IMR-90 (cell line): ENCODE measurements around the gene CASP8AP2. TPM values are rescaled to one million over a fixed set of nuclear protein-coding genes. Genes with fewer than 3 reads are reported as not detected.

Experiments
- ATAC-seq: fragments of 200-7000 bp; cut with Tn5 transposase; 2 replicates; pipeline ENCODE4 v1.9.1; 2020; ENCODE audit warnings: low read depth, mild to moderate bottlenecking, moderate library complexity
- BruUV-seq: library from RNA; stranded (reverse); fragments of 400-500 nt; replicated peaks from 2 replicates; lab custom pipeline; 2021; lab: Mats Ljungman, UMichigan
- CTCF ChIA-PET: fragments of 300-600 bp; formaldehyde crosslinking; extraction: SDS; loops from one replicate; lab custom pipeline; 2021; ENCODE audit warnings: antibody characterized with exemption; lab: Yijun Ruan, JAX
- POLR2A ChIA-PET: fragments of 300-600 bp; sonication (Branson Sonifier 250); formaldehyde crosslinking; loops from one replicate; lab custom pipeline; 2022; ENCODE audit warnings: antibody characterized with exemption; ENCODE audit not compliant: unreplicated experiment; lab: Charles Lee
- DNase-seq: peaks from one replicate; pipeline ENCODE4 v3.0.0; 2013
- H2AFZ ChIP-seq: replicated peaks from 2 replicates; pipeline ENCODE3; 2013; ENCODE audit warnings: low read length, mild to moderate bottlenecking; ENCODE audit not compliant: poor library complexity
- H2AK5ac ChIP-seq: 2 replicates; pipeline ENCODE4 v1.6.1; 2013; ENCODE audit warnings: low read depth, low read length, inconsistent platforms
- H2AK9ac ChIP-seq: replicated peaks from 2 replicates; pipeline ENCODE3; 2013; ENCODE audit warnings: mild to moderate bottlenecking, low read depth, low read length, moderate library complexity; ENCODE audit not compliant: poor library complexity
- H2BK120ac ChIP-seq: 2 replicates; pipeline ENCODE4 v1.6.1; 2013; ENCODE audit warnings: low read depth, low read length, inconsistent platforms
- H2BK15ac ChIP-seq: 3 replicates; pipeline ENCODE4 v1.6.1; 2013; ENCODE audit warnings: low read depth, low read length, inconsistent platforms
- H2BK20ac ChIP-seq: 2 replicates; pipeline ENCODE4 v1.6.1; 2013; ENCODE audit warnings: low read depth, mild to moderate bottlenecking, inconsistent platforms, low read length, moderate library complexity
- H2BK5ac ChIP-seq: 2 replicates; pipeline ENCODE4 v1.6.1; 2013; ENCODE audit warnings: mild to moderate bottlenecking, low read depth, low read length, inconsistent platforms; ENCODE audit not compliant: poor library complexity, severe bottlenecking
- H3K14ac ChIP-seq: replicated peaks from 2 replicates; pipeline ENCODE4 v1.6.1; 2013; ENCODE audit warnings: low read depth, low read length, inconsistent platforms
- H3K18ac ChIP-seq: 2 replicates; pipeline ENCODE4 v1.6.1; 2013; ENCODE audit warnings: low read depth, low read length, control low read depth
- H3K23ac ChIP-seq: 2 replicates; pipeline ENCODE4 v1.6.1; 2013; ENCODE audit warnings: low read depth, low read length, inconsistent platforms
- H3K27ac ChIP-seq: 2 replicates; pipeline ENCODE4 v1.5.1; 2013; ENCODE audit warnings: mild to moderate bottlenecking, control low read depth, low read length; ENCODE audit not compliant: insufficient read depth
- H3K27me3 ChIP-seq: 2 replicates; pipeline ENCODE4 v1.6.1; 2013; ENCODE audit warnings: low read length; ENCODE audit not compliant: control insufficient read depth, insufficient read depth
- H3K36me3 ChIP-seq: 2 replicates; pipeline ENCODE4 v1.6.1; 2013; ENCODE audit warnings: low read length, mixed read lengths; ENCODE audit not compliant: control insufficient read depth, insufficient read depth
- H3K4ac ChIP-seq: 2 replicates; pipeline ENCODE4 v1.6.1; 2013; ENCODE audit warnings: low read depth, low read length, inconsistent platforms
- H3K4me1 ChIP-seq: 2 replicates; pipeline ENCODE4 v1.6.1; 2013; ENCODE audit warnings: low read length, mixed read lengths; ENCODE audit not compliant: control insufficient read depth, insufficient read depth
- H3K4me2 ChIP-seq: 2 replicates; pipeline ENCODE4 v1.6.1; 2013; ENCODE audit warnings: low read depth, mild to moderate bottlenecking, control low read depth, low read length, moderate library complexity
- H3K4me3 ChIP-seq: 2 replicates; pipeline ENCODE4 v1.5.1; 2013; ENCODE audit warnings: low read depth, mild to moderate bottlenecking, control low read depth, low read length, moderate library complexity; ENCODE audit not compliant: insufficient read depth
- H3K56ac ChIP-seq: 2 replicates; pipeline ENCODE4 v1.6.1; 2013; ENCODE audit warnings: low read length, inconsistent platforms; ENCODE audit not compliant: insufficient read depth; ENCODE audit errors: extremely low read depth
- H3K79me1 ChIP-seq, 2 experiments: 2 replicates each; pipeline ENCODE4 v1.6.1; 2013; ENCODE audit warnings: low read length in 2 of 2, inconsistent platforms in 1 of 2, low read depth in 1 of 2
- H3K9ac ChIP-seq: 2 replicates; pipeline ENCODE4 v1.6.1; 2013; ENCODE audit warnings: low read depth, low read length, control low read depth
- H3K9me1 ChIP-seq: 2 replicates; pipeline ENCODE4 v1.6.1; 2013; ENCODE audit warnings: low read length, inconsistent platforms; ENCODE audit not compliant: insufficient read depth
- H3K9me3 ChIP-seq: 2 replicates; pipeline ENCODE4 v1.6.1; 2013; ENCODE audit warnings: low read length; ENCODE audit not compliant: control insufficient read depth, insufficient read depth
- H4K20me1 ChIP-seq: 2 replicates; pipeline ENCODE4 v1.6.1; 2013; ENCODE audit warnings: low read length, inconsistent platforms; ENCODE audit not compliant: insufficient read depth
- H4K5ac ChIP-seq: 2 replicates; pipeline ENCODE4 v1.6.1; 2013; ENCODE audit warnings: mild to moderate bottlenecking, low read depth, low read length, control low read depth
- H4K8ac ChIP-seq, 2 experiments: 2 replicates each; pipeline ENCODE4 v1.6.1; 2013; ENCODE audit warnings: low read depth in 2 of 2, low read length in 2 of 2, control low read depth in 1 of 2, inconsistent platforms in 1 of 2
- H4K91ac ChIP-seq: 2 replicates; pipeline ENCODE4 v1.6.1; 2013; ENCODE audit warnings: low read depth, low read length, inconsistent platforms; ENCODE audit not compliant: insufficient read depth
- BHLHE40 ChIP-seq: fragments of 150-350 bp; IDR thresholded peaks from 2 replicates; pipeline ENCODE4 v1.6.1; 2016; ENCODE audit warnings: mild to moderate bottlenecking, low read depth, low read length
- MAFK ChIP-seq: IDR thresholded peaks from 2 replicates; pipeline ENCODE4 v1.6.1; 2012; ENCODE audit warnings: low read depth, low read length, improper control_type of control experiment
- MXI1 ChIP-seq: IDR thresholded peaks from 2 replicates; pipeline ENCODE4 v1.6.1; 2012; ENCODE audit warnings: low read depth, mild to moderate bottlenecking, low read length, moderate library complexity, borderline replicate concordance
- SMC3 ChIP-seq: fragments of 150-350 bp; IDR thresholded peaks from 2 replicates; pipeline ENCODE4 v1.6.1; 2016; ENCODE audit warnings: low read depth, mild to moderate bottlenecking, antibody characterized with exemption, low read length, moderate library complexity
- WGBS, 2 experiments: methylation state at CpG; one replicate each; pipeline versions ENCODE4 v1.1.5 to v1.1.7; 2013; ENCODE audit warnings: missing lambda C conversion rate in 2 of 2; ENCODE audit not compliant: insufficient read length in 1 of 2; ENCODE audit errors: extremely low coverage in 2 of 2; 5-methylcytosine and 5-hydroxymethylcytosine counted together
- dilution Hi-C: fragments of 300-500 bp; cut with HindIII; formaldehyde crosslinking; loops from one replicate; pipeline ENCODE4 v1.14.3; 2018; ENCODE audit warnings: low sequenced_read_pairs; ENCODE audit not compliant: unreplicated experiment
- in situ Hi-C: fragments of 300-500 bp; cut with MboI; formaldehyde crosslinking; loops from 3 replicates; pipeline ENCODE4 v1.14.3; 2019; ENCODE audit warnings: low sequenced_read_pairs, inconsistent platforms, mixed read lengths
- intact Hi-C: fragments of 100-400 bp; cut with micrococcal nuclease; formaldehyde crosslinking; loops from 2 replicates; pipeline ENCODE4 v1.10.0; 2022
- polyA plus RNA-seq, 3 experiments: library from polyadenylated mRNA; depleted of rRNA; stranded (reverse); fragments of >200 nt; gene quantifications; 2 replicates each; pipeline ENCODE4 v1.2.3, GENCODE V29; 2012; ENCODE audit warnings: low replicate concordance in 1 of 3
- total RNA-seq: library from RNA; depleted of rRNA; stranded (reverse); fragments of >200 nt; gene quantifications from 2 replicates; pipeline ENCODE4 v1.2.3, GENCODE V29; 2012

CASP8AP2 gene
- total and polyA plus RNA-seq, 2 of the 4 experiments (the other 2 are of a cell fraction) = 5.0 to 11.1 TPM

GRCh38 chr6:89781070-89782034 lies 48.3 kb upstream of the CASP8AP2 start:
- H4K91ac ChIP-seq = no peak overlapping the region
- ATAC-seq (no peak), DNase-seq (no peak)
- no peak overlapping the region for H2BK15ac ChIP-seq
- no peak overlapping the region for H2BK5ac ChIP-seq
- ChIA-PET CTCF (interaction anchor here (1.2 kb wide), 1 partner anchor 23 kb away, joined by 3 read pairs; no protein-coding TSS in a partner anchor), POLR2A (no interaction called here)
- H4K20me1 ChIP-seq = no peaks in the 10 kb centered on the region
- H3K18ac ChIP-seq = no peak overlapping the region
- no peak overlapping the region for H2BK20ac ChIP-seq
- no peak overlapping the region for H2BK120ac ChIP-seq
- H3K4ac ChIP-seq = no peak overlapping the region
- intact Hi-C loops (no loop called here), in situ Hi-C loops (no loop called here), dilution Hi-C loops (no loop called here)
- TF ChIP-seq SMC3 = no peak
- TF ChIP-seq MAFK = no peak
- TF ChIP-seq MXI1 = no peak
- TF ChIP-seq BHLHE40 = no peak
- H3K56ac ChIP-seq = no peak overlapping the region
- H3K9ac ChIP-seq = no peak overlapping the region
- H4K8ac ChIP-seq = no peak overlapping the region
- no CpG with 5 or more reads among the region's 6 CpGs for WGBS, 2 experiments
- H3K27ac ChIP-seq = no peak overlapping the region
- no peaks in the 10 kb centered on the region for H3K4me1 ChIP-seq
- peaks cover 17% of the 10 kb centered on the region for H3K36me3 ChIP-seq
- H3K79me1 ChIP-seq = no peaks in the 10 kb centered on the region
- no peak overlapping the region for H3K14ac ChIP-seq
- H2AK5ac ChIP-seq = no peak overlapping the region
- BruUV-seq = no TSS peak
- H3K27me3 ChIP-seq = no peaks in the 10 kb centered on the region
- H3K9me3 ChIP-seq = no peaks in the 10 kb centered on the region
- H4K5ac ChIP-seq = no peak overlapping the region
- no peak overlapping the region for H3K4me2 ChIP-seq
- H3K23ac ChIP-seq = no peak overlapping the region
- no peak overlapping the region for H3K4me3 ChIP-seq
- no peak overlapping the region for H2AFZ ChIP-seq
- no peak overlapping the region for H2AK9ac ChIP-seq
- no peaks in the 10 kb centered on the region for H3K9me1 ChIP-seq
